GM21619 (cell line): ENCODE measurements around the gene SMIM36.
"Not testable (repeated sequence)": the region's sequence is repeated elsewhere in the genome, so short reads cannot be mapped to it uniquely, and the experiment has no call there.

Experiments
- ATAC-seq: cut with Tn5 transposase; IDR thresholded peaks from one replicate; pipeline ENCODE4 v1.9.1; 2021; ENCODE audit not compliant: unreplicated experiment

SMIM36 gene

DNA sequence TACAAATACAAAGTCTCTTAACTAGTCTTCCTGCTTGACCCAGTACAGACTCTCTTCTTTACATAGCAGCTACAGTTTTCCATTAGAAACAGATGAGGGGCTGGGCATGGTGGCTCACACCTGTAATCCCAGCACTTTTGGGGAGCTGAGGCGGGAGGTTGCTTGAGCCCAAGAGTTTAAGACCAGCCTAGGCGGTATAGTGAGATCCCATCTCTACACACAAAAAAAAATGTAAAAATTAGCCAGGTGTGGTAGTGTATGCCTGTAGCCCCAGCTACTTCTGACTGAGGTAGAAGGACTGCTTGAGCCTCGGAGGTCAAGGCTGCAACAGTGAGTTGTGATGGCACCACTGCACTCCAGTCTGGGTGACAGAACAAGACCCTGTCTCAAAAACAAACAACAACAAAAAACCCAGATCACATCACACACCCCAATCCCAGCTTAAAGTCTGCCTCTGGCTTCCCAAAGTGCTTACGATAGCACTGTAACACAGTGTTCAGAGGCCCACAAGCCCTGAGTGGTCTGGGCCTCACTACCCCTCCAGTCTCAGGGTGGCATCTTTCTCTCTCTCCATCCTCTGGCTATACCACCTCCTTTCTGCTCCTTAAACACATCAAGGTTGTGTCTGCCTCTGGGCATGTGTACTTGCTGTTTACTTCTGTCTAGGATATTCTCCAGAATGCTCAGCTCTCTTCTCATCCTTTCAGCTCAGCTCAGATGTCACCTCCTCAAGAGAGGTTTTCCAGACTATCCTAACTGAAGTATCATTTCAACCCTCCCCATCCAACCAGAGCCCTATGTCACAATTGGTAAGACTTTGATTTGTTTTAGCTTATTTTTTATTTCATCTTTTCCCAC is 93.6 kb downstream of the SMIM36 start:
- no peak for ATAC-seq

GRCh38 chr17:55416470-55417052 is 94.7 kb downstream of the SMIM36 start:
- no peak for ATAC-seq

- ATAC-seq: no peak
Measured at GRCh38 chr17:55416000-55416399, 95.3 kb downstream of the SMIM36 start.

DNA sequence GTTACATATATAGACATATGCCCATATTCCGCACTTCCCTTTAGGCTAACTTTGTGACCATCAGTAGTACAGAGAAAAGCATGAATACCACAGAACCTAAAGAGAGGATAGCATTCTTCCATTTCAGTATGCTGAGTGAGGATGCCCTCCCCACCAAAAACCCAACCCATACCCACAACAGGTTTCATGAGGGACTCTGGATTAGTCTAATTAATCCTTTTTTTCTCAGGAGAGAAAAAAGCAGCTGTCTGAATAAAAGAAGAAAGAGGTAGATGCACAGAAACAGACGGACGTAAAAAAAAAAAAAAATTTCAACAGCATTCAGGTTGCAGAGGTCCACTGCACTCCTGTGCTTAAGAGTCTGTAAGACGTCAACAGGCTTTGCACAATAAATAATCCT is 96.3 kb downstream of the SMIM36 start:
- ATAC-seq: no peak

DNA sequence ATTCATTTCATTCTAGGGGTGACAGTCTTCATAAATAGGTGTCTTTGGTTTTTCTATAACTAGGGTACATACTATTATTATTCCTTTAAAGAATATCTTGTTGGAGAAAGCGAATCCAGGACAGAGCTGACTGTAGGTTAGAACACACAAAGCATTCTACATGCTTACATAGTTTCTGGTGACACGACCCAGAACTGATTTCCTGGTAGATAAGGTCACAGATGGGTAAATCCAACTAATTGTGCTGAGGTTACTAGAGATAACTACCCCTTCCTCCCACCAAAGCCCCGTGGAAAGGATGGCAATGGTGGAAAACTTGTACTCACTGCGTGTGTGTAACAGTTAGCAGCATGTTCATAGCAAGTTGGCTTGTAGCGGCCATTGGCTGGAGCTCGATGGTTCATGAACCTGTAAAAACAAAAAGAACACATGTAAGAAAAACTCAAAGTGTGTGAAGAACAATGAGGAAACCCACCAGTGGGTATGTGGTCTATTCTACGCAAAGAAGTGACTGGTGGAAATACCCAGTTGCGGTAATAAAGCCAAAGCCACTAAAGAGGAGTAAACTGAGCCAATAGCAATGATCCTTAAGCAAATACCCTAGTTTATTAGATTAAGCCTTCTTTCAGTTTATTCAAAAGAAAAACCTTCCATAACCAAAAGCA is 97.3 kb downstream of the SMIM36 start:
- ATAC-seq: no peak

DNA sequence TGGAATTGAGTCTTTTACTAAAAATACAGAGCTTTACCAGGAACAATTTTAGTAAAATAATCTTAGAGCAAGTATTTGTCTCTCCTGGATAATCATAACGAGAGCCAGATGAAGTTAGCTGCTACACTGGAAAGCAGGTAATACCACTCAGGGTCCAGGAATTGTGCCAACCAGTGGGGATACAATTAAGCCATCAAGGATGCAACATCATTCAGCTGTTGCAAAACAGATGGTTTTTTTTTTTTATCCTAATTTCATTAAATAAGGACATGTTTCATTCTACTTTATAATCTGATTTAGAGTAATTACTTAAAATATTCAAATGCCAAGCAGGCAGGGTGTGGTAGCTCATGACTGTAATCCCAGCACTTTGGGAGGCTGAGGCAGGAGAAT is 99.8 kb downstream of the SMIM36 start:
- no peak for ATAC-seq

DNA sequence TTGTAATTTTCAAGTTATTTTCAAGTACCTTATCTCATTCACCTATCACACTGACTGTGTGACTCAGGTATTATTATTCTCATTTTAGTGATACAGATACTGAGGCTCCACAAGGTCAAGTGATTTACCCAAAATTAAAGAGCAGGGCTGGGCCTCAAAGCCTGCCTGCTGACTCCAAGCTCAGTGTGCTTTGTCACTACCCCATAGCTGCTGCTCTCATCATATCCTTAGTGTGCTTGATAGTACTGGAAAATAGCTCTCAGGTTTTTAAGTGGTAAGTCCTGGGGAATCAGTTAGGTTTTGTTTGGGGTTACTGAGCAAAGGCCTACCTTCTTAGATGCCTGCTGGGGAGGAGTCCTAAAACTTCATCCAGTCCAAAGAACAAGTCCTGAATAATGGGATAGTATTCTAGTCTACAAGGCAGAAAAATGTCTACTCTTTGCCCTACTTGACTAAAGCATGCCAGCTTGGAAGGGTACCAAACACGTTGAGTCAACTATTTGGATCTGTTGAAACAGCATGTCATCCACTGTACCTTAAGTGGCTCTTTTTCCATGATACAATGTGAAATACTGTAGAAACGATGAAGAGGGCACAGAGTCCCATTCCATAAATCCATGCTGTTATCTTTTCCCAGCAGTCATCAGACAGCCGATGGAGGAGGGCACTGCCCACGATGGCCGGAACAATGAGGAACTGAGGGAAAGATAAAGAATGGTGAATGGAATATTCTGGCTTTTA is 100.4 kb downstream of the SMIM36 start:
- no peak for ATAC-seq

DNA sequence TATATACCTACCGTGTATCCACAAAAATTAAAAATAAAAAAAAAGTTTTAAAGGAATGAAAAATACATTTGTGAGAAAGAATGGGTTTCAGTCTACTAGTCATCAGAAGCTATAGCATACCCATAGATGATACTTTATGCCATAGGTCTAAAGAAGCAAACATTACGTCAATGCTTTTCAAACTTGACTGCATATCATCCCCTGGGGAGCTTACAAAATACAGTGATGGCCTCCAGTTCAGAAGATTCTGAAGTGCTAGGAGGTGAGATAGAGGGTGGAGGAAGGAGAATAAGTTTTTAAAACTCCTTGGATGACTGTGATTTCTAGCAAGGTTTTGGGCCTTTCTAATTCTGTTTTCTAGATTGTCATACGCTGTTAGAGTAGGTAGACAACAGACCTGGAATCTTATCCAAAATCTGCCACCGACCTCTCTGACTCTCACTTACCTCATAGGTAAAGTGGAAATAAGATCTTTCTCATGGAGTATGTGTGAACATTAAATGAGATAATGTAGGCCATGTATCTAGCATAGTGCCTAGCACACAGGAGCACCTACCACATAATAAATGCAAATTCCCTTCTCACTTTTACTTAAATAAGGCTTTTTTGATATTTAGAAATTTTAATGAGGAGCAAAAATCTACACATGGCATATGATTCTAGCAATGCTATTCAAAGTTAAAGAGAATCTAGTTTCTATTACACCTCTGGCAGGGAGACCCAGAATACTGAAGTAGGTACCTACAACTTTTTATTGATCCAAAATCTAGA is 102.0 kb downstream of the SMIM36 start:
- ATAC-seq: no peak

GRCh38 chr17:55407641-55408566 is 103.3 kb downstream of the SMIM36 start:
- ATAC-seq: no peak

GRCh38 chr17:55405600-55405999 is 105.7 kb downstream of the SMIM36 start:
- no peak for ATAC-seq

- not testable (repeated sequence) for ATAC-seq
Measured at GRCh38 chr17:55404197-55404596, 107.1 kb downstream of the SMIM36 start.

DNA sequence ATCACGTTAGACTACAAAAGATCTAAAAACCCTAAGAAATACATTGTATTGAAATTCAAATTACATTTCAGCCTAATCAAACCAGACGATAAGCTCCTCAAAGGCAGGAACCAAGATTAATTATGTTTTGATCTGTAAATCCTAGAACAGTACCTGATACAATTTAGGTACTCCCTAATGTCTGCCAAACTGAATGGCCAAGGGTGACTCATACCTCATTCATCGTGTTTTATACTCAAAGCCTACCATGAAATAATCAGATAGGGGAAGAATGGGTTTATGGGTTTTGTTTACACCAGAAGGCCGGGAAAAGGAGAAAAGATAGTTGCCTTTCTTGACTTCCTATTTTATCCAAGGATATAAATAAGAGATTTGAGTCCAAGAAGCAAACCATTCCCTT is 108.9 kb downstream of the SMIM36 start:
- no peak for ATAC-seq
